ENCODE results near the gene AMBP. TPM values are rescaled to one million over a fixed set of nuclear protein-coding genes. Genes with fewer than 3 reads are reported as not detected.

AMBP gene
- total RNA-seq, 2 donors from 2014 or later: 53.4 to 307 TPM

GRCh38 chr9:114124138-114124537 lies 46.0 kb upstream of the AMBP start:
- Histone ChIP-seq H3K4me3 (no peak overlapping the region), H3K36me3 (replicated peaks in 1 of 2; ENCODE audit: insufficient read depth in 1 of 2, low read depth in 2 of 2) (no peaks in the 10 kb centered on the region), H3K27ac (no peak overlapping the region), H3K27me3 (no peaks in the 10 kb centered on the region), H3K9me3 (no peaks in the 10 kb centered on the region), H3K4me1 (peaks cover 14% of the 10 kb centered on the region)
- ATAC-seq (no peak), DNase-seq (no peak)
- intact Hi-C loops (cut with DNase I): no loop called here
- WGBS, 2 donors: 50 to 53% methylated on average over 1 of the region's 1 CpG
- TF ChIP-seq CTCF (IDR thresholded peaks at IDR 0.05): no peak
- TF ChIP-seq POLR2A (IDR thresholded peaks at IDR 0.05): no peak

- Histone ChIP-seq H3K27me3 (no peaks in the 10 kb centered on the region), H3K36me3 (replicated peaks in 1 of 2; ENCODE audit: insufficient read depth in 1 of 2, low read depth in 2 of 2) (no peaks in the 10 kb centered on the region), H3K27ac (no peak overlapping the region), H3K9me3 (no peaks in the 10 kb centered on the region), H3K4me1 (peaks cover 20% of the 10 kb centered on the region), H3K4me3 (no peak overlapping the region)
- DNase-seq (no peak), ATAC-seq (no peak)
- WGBS, 2 donors: 62 to 74% methylated on average over 6 to 9 of the region's 9 CpGs
- intact Hi-C loops (cut with DNase I): no loop called here
- TF ChIP-seq CTCF (IDR thresholded peaks at IDR 0.05) (no peak), POLR2A (IDR thresholded peaks at IDR 0.05) (no peak)
These were observed 45.2 kb upstream of the AMBP start for GRCh38 chr9:114123031-114123977.

GRCh38 chr9:114122136-114123027 lies 44.3 kb upstream of the AMBP start:
- 84 to 88% methylated on average over 6 to 9 of the region's 9 CpGs for WGBS, 2 donors
- no peak for DNase-seq

More at GRCh38 chr9:114122136-114123027, 44.3 kb upstream of the AMBP start:
- intact Hi-C loops (cut with DNase I): no loop called here
- Histone ChIP-seq H3K27ac (no peak overlapping the region), H3K9me3 (no peaks in the 10 kb centered on the region), H3K4me3 (no peak overlapping the region), H3K4me1 (peaks cover 26% of the 10 kb centered on the region), H3K36me3 (replicated peaks in 1 of 2; ENCODE audit: insufficient read depth in 1 of 2, low read depth in 2 of 2) (no peaks in the 10 kb centered on the region), H3K27me3 (no peaks in the 10 kb centered on the region)
- TF ChIP-seq POLR2A (IDR thresholded peaks at IDR 0.05) (no peak), CTCF (IDR thresholded peaks at IDR 0.05) (no peak)
- ATAC-seq: no peak
